Measurements from ENCODE around the gene GFPT1.

The GFPT1 gene

DNA sequence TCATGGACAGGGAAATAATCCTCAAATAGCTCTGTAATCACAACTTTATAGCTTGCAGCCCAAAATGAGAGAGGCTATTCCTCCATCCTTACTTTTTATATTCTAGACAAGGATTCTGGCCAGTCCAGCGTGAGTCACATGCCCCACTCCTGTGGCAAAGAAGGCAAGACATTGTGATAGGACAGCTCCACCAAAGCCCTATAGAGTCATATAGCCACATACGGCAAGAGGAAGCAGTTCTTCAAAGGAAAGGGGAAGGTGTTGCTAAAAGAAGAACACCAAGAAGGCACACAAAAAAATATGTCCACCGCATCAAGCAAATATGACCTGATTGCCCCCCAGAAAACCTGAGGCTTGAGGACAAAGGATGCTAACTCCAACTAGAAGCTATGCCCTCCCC lies 3.4 kb upstream of the GFPT1 start:
- H3K9ac ChIP-seq (ENCODE audit: low read depth, low read length) = no peak overlapping the region
- H3K4me1 ChIP-seq (ENCODE audit: insufficient read depth, low read length) = peaks cover 3% of the 10 kb centered on the region; the same call in 1 of the 2 replicates
- H3K9me3 ChIP-seq (ENCODE audit: control insufficient read depth, insufficient read depth, low read length) = no peaks in the 10 kb centered on the region
- no peaks in the 10 kb centered on the region for H3K36me3 ChIP-seq (ENCODE audit: insufficient read depth, low read length)

- Histone ChIP-seq H3K9me3 (ENCODE audit: control insufficient read depth, insufficient read depth, low read length) (no peaks in the 10 kb centered on the region), H3K36me3 (ENCODE audit: insufficient read depth, low read length) (no peaks in the 10 kb centered on the region), H3K4me1 (ENCODE audit: insufficient read depth, low read length) (peaks cover 3% of the 10 kb centered on the region; the same call in 1 of the 2 replicates), H3K9ac (ENCODE audit: low read depth, low read length) (no peak overlapping the region)
These were observed 3.0 kb upstream of the GFPT1 start for GRCh38 chr2:69390001-69390400.

DNA sequence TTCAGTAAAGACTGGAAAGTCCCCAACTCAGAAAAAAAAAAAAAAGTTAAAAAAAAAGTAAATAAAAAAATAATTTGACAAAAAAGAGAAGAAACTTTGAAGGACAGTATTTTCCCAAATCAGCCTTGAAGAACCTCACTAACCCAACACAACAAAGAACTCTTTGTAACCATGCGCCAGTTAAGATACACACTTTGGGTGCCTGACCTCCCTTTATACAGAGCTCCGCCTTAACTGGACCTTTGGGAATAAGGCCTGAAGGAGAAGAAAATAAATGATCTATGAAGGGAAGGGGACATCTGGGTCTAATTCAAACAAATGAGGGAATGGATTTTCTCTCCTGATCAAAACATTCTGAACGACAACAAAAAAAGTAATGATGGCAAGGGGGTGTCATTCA lies 2.2 kb upstream of the GFPT1 start:
- Histone ChIP-seq H3K36me3 (ENCODE audit: insufficient read depth, low read length) (no peaks in the 10 kb centered on the region), H3K4me1 (ENCODE audit: insufficient read depth, low read length) (peaks cover 3% of the 10 kb centered on the region; the same call in 1 of the 2 replicates), H3K9ac (ENCODE audit: low read depth, low read length) (no peak overlapping the region), H3K9me3 (ENCODE audit: control insufficient read depth, insufficient read depth, low read length) (no peaks in the 10 kb centered on the region)

GRCh38 chr2:69387770-69388481 lies 899 bp upstream of the GFPT1 start:
- H3K9ac ChIP-seq (ENCODE audit: low read depth, low read length) = peak overlapping the region; percentile 74
- peaks cover 3% of the 10 kb centered on the region; the same call in 1 of the 2 replicates for H3K4me1 ChIP-seq (ENCODE audit: insufficient read depth, low read length)
- H3K9me3 ChIP-seq (ENCODE audit: control insufficient read depth, insufficient read depth, low read length) = no peaks in the 10 kb centered on the region
- H3K36me3 ChIP-seq (ENCODE audit: insufficient read depth, low read length) = no peaks in the 10 kb centered on the region

- Histone ChIP-seq H3K36me3 (ENCODE audit: insufficient read depth, low read length) (no peaks in the 10 kb centered on the region), H3K4me1 (ENCODE audit: insufficient read depth, low read length) (peaks cover 10% of the 10 kb centered on the region; the same call in 1 of the 2 replicates), H3K9ac (ENCODE audit: low read depth, low read length) (peak overlapping the region; percentile 74), H3K9me3 (ENCODE audit: control insufficient read depth, insufficient read depth, low read length) (no peaks in the 10 kb centered on the region)
These were observed 667 bp downstream of the GFPT1 start for GRCh38 chr2:69386360-69386759.

DNA sequence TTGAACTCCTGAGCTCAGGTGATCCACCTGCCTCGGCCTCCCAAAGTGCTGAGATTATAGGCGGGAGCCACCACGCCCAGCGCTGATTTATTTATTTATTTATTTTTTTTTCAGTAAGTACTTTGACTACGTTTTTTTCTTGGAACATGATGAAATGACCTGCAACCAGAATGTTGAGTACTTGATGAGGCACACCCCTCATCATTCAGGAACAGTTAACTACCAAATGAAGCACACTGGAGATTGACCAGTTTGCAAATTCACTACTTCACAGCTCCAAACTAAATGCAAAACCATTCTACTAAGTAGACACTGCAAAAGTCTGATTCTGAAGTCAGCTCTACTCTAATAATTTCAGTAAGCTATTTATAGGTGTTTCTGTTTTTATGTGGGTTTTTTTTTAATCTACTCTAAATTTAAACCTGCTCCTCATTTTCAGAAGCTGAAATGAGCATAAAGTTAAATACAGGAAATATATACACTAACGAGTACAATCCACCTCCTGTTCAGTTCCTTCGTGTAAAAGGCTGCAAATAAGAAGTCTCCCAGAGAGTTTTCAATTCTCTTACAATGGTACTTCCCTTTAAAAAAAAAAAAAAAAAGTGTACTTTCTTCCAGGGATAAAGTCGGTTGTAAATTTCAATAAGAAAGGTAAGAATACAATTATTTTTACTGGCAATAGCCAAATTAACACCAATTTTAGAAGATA lies 1.4 kb downstream of the GFPT1 start:
- Histone ChIP-seq H3K9ac (ENCODE audit: low read depth, low read length) (peak overlapping the region; percentile 74), H3K4me1 (ENCODE audit: insufficient read depth, low read length) (peaks cover 11% of the 10 kb centered on the region; the same call in 1 of the 2 replicates), H3K9me3 (ENCODE audit: control insufficient read depth, insufficient read depth, low read length) (no peaks in the 10 kb centered on the region), H3K36me3 (ENCODE audit: insufficient read depth, low read length) (no peaks in the 10 kb centered on the region)

- H3K36me3 ChIP-seq (ENCODE audit: insufficient read depth, low read length) = no peaks in the 10 kb centered on the region
- H3K9me3 ChIP-seq (ENCODE audit: control insufficient read depth, insufficient read depth, low read length) = no peaks in the 10 kb centered on the region
- H3K4me1 ChIP-seq (ENCODE audit: insufficient read depth, low read length) = peaks cover 11% of the 10 kb centered on the region; the same call in 1 of the 2 replicates
- H3K9ac ChIP-seq (ENCODE audit: low read depth, low read length) = no peak overlapping the region
These were observed 2.4 kb downstream of the GFPT1 start for GRCh38 chr2:69384618-69385081.

DNA sequence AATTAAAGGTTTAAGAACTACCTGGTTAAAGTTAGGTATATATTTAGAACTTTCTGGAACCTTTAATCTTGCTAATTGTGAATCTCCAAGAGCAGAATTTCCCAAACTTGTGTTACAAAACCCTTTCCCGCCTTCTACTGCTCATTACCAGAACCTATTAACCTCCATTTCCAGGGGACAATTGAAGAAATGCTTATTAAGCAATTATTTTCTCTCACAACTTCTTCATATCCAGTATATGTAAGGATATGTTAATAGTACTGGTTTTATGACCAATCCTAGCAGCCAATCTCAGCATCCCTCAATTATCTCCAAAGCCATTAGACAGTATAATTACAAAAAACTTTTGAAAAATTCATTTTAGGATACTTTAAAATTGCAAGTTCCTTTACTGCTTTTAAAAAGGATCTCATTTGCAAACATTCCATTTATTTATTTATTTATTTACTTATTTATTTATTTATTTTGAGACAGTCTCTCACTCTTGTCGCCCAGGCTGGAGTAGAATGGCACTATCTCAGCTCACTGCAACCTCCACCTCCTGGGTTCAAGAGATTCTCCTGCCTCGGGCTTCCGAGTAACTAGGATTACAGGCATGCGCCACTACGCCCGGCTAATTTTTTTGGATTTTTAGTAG lies 3.7 kb downstream of the GFPT1 start:
- Histone ChIP-seq H3K36me3 (ENCODE audit: insufficient read depth, low read length) (no peaks in the 10 kb centered on the region), H3K9me3 (ENCODE audit: control insufficient read depth, insufficient read depth, low read length) (no peaks in the 10 kb centered on the region), H3K9ac (ENCODE audit: low read depth, low read length) (no peak overlapping the region), H3K4me1 (ENCODE audit: insufficient read depth, low read length) (peaks cover 11% of the 10 kb centered on the region; the same call in 1 of the 2 replicates)

DNA sequence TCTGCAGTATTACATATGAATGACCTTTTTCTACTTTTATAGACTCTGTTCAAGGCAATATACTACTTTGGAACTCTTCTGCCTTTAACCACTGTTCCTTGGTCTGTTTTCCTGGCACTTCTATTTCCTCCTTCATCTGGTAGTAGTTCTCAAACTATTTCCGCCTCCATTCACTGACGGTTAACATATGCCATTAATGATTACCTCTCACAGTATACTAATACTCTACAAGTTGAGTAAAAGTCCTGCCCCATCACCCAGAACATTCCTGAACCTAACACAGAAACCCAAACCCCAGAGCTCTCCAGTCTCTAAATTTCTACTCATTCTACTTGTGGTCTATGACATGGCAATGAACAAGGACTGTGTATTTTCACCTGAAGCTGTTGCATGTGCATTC lies 4.5 kb downstream of the GFPT1 start:
- H3K4me1 ChIP-seq (ENCODE audit: insufficient read depth, low read length) = peaks cover 11% of the 10 kb centered on the region; the same call in 1 of the 2 replicates
- no peak overlapping the region for H3K9ac ChIP-seq (ENCODE audit: low read depth, low read length)
- no peaks in the 10 kb centered on the region for H3K9me3 ChIP-seq (ENCODE audit: control insufficient read depth, insufficient read depth, low read length)
- H3K36me3 ChIP-seq (ENCODE audit: insufficient read depth, low read length) = no peaks in the 10 kb centered on the region

DNA sequence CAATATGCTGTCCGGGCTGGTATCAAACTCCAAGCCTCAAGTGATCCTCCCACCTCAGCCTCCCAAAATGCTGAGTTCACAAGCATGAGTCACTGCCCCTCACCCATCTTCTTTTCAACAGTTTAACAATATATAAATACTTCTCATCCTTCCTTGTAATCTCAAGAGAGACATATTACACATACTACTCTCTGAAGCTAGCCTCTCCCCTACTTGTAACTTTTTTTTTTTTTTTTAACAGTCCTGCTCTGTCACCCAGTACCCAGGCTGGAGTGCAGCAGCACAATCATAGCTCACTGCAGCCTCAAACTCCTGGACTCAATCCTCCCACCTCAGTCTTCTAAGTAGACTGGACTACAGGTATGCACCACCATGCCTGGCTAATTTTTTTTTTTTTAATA lies 5.7 kb downstream of the GFPT1 start:
- Histone ChIP-seq H3K9ac (ENCODE audit: low read depth, low read length) (no peak overlapping the region), H3K4me1 (ENCODE audit: insufficient read depth, low read length) (peaks cover 11% of the 10 kb centered on the region; the same call in 1 of the 2 replicates), H3K36me3 (ENCODE audit: insufficient read depth, low read length) (no peaks in the 10 kb centered on the region), H3K9me3 (ENCODE audit: control insufficient read depth, insufficient read depth, low read length) (no peaks in the 10 kb centered on the region)

GRCh38 chr2:69380072-69380917 lies 6.7 kb downstream of the GFPT1 start:
- no peaks in the 10 kb centered on the region for H3K9me3 ChIP-seq (ENCODE audit: control insufficient read depth, insufficient read depth, low read length)
- H3K9ac ChIP-seq (ENCODE audit: low read depth, low read length) = no peak overlapping the region
- H3K4me1 ChIP-seq (ENCODE audit: insufficient read depth, low read length) = peaks cover 7% of the 10 kb centered on the region; the same call in 1 of the 2 replicates
- H3K36me3 ChIP-seq (ENCODE audit: insufficient read depth, low read length) = no peaks in the 10 kb centered on the region

DNA sequence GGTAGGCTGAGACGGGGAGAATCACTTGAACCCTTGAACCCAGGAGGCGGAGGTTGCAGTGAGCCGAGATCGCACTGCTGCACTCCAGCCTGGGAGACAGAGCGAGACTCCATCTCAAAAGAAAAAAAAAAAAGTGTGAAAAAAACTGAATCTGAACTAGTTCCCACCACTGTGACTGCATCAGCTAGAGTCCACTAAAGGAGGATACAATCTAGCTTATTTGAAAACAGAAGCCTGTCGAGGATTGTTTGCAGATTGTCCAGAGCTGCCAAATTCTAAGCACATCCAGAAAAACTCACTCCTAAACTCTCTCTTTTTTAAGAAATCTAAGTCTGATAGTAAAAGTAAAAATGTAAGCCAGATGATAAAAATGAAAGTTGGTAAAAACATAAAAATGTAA lies 10.6 kb downstream of the GFPT1 start:
- Histone ChIP-seq H3K36me3 (ENCODE audit: insufficient read depth, low read length) (peaks cover 9% of the 10 kb centered on the region; the same call in 1 of the 2 replicates), H3K4me1 (ENCODE audit: insufficient read depth, low read length) (peaks cover under 1% of the 10 kb centered on the region; the same call in 1 of the 2 replicates), H3K9me3 (ENCODE audit: control insufficient read depth, insufficient read depth, low read length) (no peaks in the 10 kb centered on the region), H3K9ac (ENCODE audit: low read depth, low read length) (no peak overlapping the region)

- no peaks in the 10 kb centered on the region for H3K9me3 ChIP-seq (ENCODE audit: control insufficient read depth, insufficient read depth, low read length)
These were observed 11.3 kb downstream of the GFPT1 start for GRCh38 chr2:69375494-69376353.

More at GRCh38 chr2:69375494-69376353, 11.3 kb downstream of the GFPT1 start:
- Histone ChIP-seq H3K4me1 (ENCODE audit: insufficient read depth, low read length) (no peaks in the 10 kb centered on the region), H3K36me3 (ENCODE audit: insufficient read depth, low read length) (peaks cover 9% of the 10 kb centered on the region; the same call in 1 of the 2 replicates), H3K9ac (ENCODE audit: low read depth, low read length) (no peak overlapping the region)

Measured in ES-I3 (cell line).